GM13977 (cell line): Measurements from ENCODE around the gene TFEC.
A peak's percentile ranks its signal among the peaks of the same experiment; 100 is the strongest.

Experiments
- DNase-seq: peaks from one replicate; pipeline ENCODE4 v3.0.0; 2012; ENCODE audit warnings: low spot score
- CTCF ChIP-seq: IDR thresholded peaks from 2 replicates; pipeline ENCODE4 v1.5.1; 2012; ENCODE audit warnings: mild to moderate bottlenecking, control low read depth; ENCODE audit not compliant: insufficient read depth; ENCODE audit errors: extremely low read depth, missing control alignments
- in situ Hi-C: fragments of 300-500 bp; cut with MboI; formaldehyde crosslinking; loops from one replicate; pipeline ENCODE4 v1.12.0; 2022; ENCODE audit warnings: low sequenced_read_pairs, low pct_unique_long_range_greater_than_20kb, mixed read lengths, inconsistent platforms; ENCODE audit not compliant: unreplicated experiment

TFEC gene

GRCh38 chr7:115914951-115915350, 115.6 kb downstream of the TFEC start:
- no peak for TF ChIP-seq CTCF
- in situ Hi-C loops = no loop called here
- no peak for DNase-seq

GRCh38 chr7:115911465-115911864, 119.1 kb downstream of the TFEC start:
- TF ChIP-seq CTCF = no peak
- in situ Hi-C loops = no loop called here
- DNase-seq = no peak

GRCh38 chr7:115910541-115911164, 119.9 kb downstream of the TFEC start:
- TF ChIP-seq CTCF = peak; percentile 49
- in situ Hi-C loops = no loop called here
- peak; percentile 2 for DNase-seq

- in situ Hi-C loops = no loop called here
- no peak for DNase-seq
- no peak for TF ChIP-seq CTCF
Measured at GRCh38 chr7:115906731-115907130, 123.8 kb downstream of the TFEC start.

- in situ Hi-C loops = no loop called here
- DNase-seq = no peak
- no peak for TF ChIP-seq CTCF
Measured at GRCh38 chr7:115889669-115889984, 140.9 kb downstream of the TFEC start.

- no peak for DNase-seq
- in situ Hi-C loops = no loop called here
- no peak for TF ChIP-seq CTCF
Measured at GRCh38 chr7:115888981-115889668, 141.4 kb downstream of the TFEC start.
